GM08714 (cell line): Measurements from ENCODE around the gene OCA2.

ENCODE experiments used
- H3K4me3 ChIP-seq: fragments of 200-500 bp; sonication (Bioruptor generic); 2 replicates; pipeline ENCODE4 v1.5.1; 2014; ENCODE audit warnings: mild to moderate bottlenecking, low read length, inconsistent platforms
- ZNF274 ChIP-seq: IDR thresholded peaks from 2 replicates; pipeline ENCODE4 v1.6.1; 2012; ENCODE audit warnings: mild to moderate bottlenecking, low read depth, low read length

OCA2 gene

GRCh38 chr15:27835233-27835939 lies 263.7 kb downstream of the OCA2 start:
- TF ChIP-seq ZNF274 = no peak

GRCh38 chr15:27834684-27835083 lies 264.4 kb downstream of the OCA2 start:
- no peak for TF ChIP-seq ZNF274

More at GRCh38 chr15:27835233-27835939, 263.7 kb downstream of the OCA2 start:
- no peak overlapping the region for H3K4me3 ChIP-seq

DNA sequence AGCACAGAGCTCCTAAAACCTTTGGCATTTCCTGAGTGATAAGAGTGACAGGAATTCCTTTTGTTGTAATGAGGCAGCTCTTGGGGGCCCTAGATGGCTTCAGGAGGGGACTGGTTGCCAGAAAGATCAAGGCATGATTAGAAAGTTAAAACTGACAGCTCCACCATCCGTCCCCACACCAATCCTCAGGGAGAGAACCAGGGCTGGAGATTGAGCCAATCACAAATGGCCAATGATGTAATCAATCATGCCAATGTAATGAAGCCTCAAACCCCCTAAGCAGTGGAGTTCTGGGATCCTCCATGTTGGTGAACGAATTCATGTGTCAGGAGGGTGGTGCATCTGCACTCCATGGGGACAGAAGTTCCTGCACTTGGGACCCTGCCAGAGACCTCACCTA lies 265.1 kb downstream of the OCA2 start:
- TF ChIP-seq ZNF274 = no peak
- H3K4me3 ChIP-seq = no peak overlapping the region

More at GRCh38 chr15:27834684-27835083, 264.4 kb downstream of the OCA2 start:
- no peak overlapping the region for H3K4me3 ChIP-seq

GRCh38 chr15:27833178-27833577 lies 265.9 kb downstream of the OCA2 start:
- TF ChIP-seq ZNF274 = no peak
- H3K4me3 ChIP-seq = no peak overlapping the region

DNA sequence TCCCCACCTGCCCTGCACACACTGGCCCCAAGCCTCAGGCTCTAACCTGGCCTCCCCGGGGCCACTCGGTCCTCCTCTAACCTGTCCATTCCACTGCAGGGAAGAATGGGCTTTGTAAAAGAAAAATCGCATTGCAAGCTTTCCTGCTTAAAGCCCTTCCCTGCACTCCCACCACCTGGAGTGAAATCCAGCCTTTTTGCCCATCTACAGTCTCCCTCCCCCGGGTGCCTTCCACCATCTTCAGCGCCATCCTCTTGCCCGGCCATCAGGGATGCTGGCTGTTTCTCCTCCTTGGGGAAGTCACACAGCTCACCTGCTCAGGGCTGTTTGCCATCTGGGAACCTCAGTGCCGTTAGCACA lies 266.9 kb downstream of the OCA2 start:
- no peak overlapping the region for H3K4me3 ChIP-seq
- TF ChIP-seq ZNF274 = no peak

DNA sequence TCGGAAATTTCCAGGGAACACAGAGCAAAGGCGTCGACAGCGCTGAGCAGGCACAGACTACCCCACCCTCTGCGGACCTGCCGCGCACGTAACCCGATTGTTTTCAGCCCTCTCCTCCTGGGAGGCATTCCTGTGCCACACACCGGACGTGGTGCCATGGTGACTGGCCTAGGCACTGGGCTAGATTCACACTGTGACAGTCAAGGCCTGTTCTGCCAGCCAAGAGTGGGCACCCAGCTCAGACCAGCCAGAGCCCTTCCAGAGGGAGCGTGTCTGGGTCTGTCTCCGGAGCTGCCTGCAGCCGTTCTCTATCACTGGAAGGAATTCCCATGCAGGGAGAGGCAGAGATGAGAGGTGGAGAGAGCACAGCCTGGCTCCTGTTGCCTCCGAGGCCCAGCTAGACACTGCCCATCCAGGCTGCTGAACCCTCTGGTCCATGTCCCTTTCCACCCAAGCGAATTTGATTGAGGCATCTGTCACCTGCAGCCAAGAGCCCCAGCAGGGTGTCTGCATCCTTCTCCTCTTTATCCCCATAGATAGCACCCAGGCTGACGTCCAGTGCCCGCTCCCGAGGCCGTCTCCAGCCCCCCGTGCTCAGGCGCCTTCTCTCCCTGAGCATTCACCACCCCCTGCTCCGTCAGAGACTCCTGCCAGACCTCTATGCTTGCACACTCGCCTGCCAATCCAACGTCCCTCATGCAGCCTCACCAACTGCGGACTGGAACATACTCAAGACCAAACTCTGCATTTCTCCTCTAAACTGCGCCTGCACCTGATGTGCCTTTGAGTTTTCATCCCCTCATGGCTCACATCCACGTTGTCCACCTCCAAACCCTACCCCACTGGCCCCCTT lies 267.5 kb downstream of the OCA2 start:
- no peak overlapping the region for H3K4me3 ChIP-seq
- TF ChIP-seq ZNF274 = no peak

- no peak overlapping the region for H3K4me3 ChIP-seq
- TF ChIP-seq ZNF274 = no peak
Measured at GRCh38 chr15:27828746-27829145, 270.4 kb downstream of the OCA2 start.

DNA sequence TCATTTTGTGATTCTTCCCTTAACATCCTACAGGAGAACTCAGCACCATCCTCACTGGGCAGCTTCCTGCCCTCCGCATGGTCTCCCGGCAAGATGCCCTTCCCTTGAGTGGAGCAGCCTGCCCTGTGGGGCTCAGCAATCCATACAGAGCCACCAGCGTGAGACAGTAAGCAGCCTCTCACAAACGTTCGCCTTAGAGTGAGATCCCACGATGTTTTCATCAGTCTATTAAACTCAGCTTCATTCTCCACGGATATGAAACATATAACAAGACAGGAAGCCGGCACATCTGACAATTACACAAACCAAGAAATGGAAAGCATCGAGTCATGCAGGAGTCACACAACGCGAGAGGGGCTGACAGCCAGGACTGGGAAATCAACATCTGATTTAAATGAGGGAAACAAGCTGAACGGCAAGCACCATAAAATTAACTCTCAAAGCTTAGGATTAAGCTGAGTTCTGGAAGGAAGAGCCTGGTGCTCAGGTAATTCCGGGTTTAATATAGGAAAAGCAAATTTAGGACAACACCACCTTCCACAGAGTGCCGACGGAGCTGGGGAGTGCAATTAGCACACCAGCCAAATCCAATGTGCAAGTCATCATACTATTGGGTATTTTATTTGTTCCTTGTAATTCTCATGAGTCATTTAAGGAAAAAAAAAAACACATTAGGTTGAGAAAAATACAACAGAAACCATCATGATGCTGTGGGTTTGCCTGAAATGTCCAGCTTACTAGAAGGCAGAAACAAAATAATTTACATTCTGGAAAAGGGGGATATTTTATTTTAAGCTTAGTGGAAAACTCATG lies 272.0 kb downstream of the OCA2 start:
- H3K4me3 ChIP-seq = no peak overlapping the region
- no peak for TF ChIP-seq ZNF274

GRCh38 chr15:27826411-27826810 lies 272.7 kb downstream of the OCA2 start:
- TF ChIP-seq ZNF274 = no peak
- no peak overlapping the region for H3K4me3 ChIP-seq

DNA sequence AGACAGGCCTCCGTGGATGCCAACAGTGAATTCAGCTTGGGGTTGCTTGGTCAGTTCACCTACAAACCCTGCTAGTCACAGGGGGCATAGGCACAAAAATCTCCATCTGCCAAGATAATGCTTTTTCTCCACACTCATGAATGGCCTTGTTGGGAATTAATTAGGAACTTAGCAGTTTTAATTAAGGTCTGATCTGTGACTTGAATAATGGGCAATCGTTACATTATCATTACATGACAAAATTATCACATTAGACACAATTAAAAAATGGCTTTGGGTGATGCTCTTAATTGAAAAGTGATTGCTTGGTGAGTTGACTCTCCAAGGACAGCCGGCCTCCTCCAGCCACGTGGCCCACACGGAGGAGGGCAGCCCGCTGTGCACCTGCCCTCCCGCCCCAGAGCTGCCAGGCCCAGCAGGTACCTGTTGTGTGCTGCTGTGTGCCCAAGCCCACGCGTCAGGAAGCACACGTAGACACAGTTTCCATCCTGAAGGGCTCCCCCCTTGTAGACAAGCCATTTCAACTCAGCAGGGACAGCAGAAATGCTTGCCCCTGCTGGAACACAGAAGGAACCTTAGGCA lies 274.2 kb downstream of the OCA2 start:
- no peak overlapping the region for H3K4me3 ChIP-seq
- TF ChIP-seq ZNF274 = no peak

- no peak overlapping the region for H3K4me3 ChIP-seq
- TF ChIP-seq ZNF274 = no peak
Measured at GRCh38 chr15:27821273-27821672, 277.8 kb downstream of the OCA2 start.

- TF ChIP-seq ZNF274 = no peak
- H3K4me3 ChIP-seq = no peak overlapping the region
Measured at GRCh38 chr15:27820722-27821121, 278.4 kb downstream of the OCA2 start.

DNA sequence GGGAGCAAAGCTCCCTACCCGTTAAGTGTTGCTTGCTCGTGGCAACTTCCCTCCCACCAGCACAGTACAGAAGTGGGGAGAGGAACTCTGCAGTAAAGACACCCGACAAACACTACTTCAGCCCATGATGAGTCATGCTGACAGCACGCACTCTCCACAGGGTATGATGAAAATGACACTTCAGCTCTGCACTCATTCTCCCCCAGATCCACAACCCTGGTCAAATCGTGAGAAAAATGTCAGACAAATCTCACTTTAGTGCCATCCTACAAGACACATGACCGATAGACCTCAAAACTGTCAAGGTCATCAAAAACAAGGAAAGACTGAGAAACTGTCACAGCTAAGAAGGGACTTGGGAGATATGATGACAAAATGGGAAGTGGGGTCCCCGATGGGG lies 278.9 kb downstream of the OCA2 start:
- TF ChIP-seq ZNF274 = no peak
- H3K4me3 ChIP-seq = no peak overlapping the region

GRCh38 chr15:27817258-27817657 lies 281.9 kb downstream of the OCA2 start:
- TF ChIP-seq ZNF274 = no peak
- no peak overlapping the region for H3K4me3 ChIP-seq
